Limb (tissue), 2 donors: Measurements from ENCODE around the gene ALK.
"Not testable (repeated sequence)": the region's sequence is repeated elsewhere in the genome, so short reads cannot be mapped to it uniquely, and the experiment has no call there.

Source experiments
- DNase-seq, 2 donors: peaks; one replicate each; pipeline ENCODE4 v3.0.0-alpha.2; 2016; ENCODE audit errors: extremely low spot score in 2 of 2

ALK gene

DNA sequence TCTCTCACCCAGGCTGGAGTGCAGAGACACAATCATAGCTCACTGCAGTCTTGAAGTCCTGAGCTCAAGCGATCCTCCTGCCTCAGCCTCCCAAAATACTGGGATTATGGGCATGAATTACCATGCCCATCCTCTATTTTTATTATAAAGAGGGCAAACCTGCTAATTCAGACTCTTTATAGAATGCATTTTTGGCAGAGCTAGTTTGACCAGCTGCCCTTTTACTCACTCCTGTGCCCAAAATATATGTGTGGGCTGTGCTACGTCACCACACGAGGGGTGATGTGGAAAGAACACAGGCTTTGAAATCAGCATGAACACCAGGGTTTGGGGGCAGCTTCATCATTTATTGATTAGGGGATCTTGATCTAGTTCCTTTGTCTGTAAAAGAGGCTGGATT is 668.4 kb downstream of the ALK start:
- no peak for DNase-seq

DNA sequence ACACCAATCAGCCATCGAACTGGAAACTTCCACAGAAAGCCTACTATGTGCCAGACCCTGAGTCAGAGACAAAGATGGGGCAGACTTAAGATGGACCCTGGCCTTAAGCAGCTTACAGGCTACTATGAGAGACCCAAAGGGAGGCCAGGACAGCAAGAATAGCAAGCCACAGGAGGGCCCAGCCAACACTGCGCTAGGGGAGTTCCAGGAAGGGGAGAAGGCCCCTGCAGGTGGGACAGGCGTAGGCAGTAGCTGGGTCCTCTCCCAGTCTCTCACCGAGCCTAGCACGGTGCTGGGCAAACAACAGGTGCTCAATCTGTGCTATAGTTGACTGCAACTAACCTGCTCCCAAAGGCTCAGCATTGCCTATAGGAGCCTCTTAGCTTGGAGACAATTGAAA is 670.0 kb downstream of the ALK start:
- DNase-seq: no peak

GRCh38 chr2:29250977-29251376 is 670.4 kb downstream of the ALK start:
- no peak for DNase-seq

- no peak for DNase-seq
Observed at GRCh38 chr2:29249666-29250253, 671.6 kb downstream of the ALK start.

GRCh38 chr2:29247336-29247914 is 674.0 kb downstream of the ALK start:
- DNase-seq: no peak

GRCh38 chr2:29246383-29247300 is 674.7 kb downstream of the ALK start:
- no peak for DNase-seq

DNA sequence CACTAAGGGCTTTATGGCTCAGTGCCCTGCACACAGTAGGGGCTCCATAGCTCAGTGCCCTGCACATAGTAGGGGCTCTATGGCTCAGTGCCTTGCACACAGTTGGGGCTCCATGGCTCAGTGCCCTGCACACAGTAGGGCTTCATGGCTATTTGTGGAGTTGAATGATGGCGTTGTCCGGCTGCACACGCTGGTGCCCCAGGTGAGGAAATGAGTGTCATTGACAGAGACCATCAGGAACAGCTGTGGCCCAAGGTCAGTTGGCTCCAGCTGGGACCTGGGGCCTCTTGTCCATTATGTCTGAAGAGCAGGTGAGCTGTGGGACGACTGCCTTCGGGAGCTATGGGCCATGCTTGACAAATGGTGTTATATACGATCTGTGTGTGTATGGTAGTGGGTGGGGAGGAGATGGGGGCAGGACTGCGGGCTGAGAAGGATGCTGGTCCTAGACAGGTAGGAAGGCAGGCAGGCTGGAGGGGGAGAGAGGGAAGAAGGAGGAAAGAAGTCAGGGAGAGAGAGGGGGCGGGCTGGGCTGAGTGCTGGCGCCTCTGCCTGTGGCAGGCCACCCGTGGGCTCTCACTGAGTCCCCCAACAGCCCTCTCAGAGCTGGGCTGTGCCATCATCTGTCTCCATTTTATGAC is 675.5 kb downstream of the ALK start:
- no peak for DNase-seq

- not testable (repeated sequence) for DNase-seq
Observed at GRCh38 chr2:29245035-29245741, 676.2 kb downstream of the ALK start.

GRCh38 chr2:29242621-29243375 is 678.6 kb downstream of the ALK start:
- no peak for DNase-seq

DNA sequence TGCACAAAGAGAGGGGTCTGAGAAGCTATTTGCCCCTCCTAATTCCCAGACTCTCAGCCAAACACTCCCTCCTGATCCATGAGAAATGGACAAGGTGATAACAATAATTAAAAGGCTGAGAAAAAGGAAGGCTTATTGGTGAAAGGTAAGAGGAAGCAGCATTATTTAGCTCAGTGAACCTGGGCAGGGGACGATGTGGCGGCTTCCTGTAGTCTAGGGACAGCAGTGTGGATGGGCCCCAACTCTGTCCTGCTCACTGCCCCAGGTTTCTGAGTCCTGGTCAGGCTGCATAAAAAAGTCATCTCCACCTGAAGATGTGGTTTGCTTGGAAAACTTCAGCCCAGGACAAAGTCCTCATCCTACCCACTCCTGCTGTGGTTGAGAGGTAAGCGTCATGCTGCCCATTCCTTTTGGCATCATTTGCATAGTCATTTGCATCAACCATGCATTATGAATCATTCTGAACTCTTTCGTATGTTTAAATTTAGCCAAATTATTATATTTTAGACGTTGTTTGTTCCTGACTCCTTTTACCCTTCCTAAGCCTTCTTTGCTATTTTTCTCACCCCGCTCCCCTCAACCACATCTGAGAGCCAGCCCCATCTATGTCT is 679.3 kb downstream of the ALK start:
- no peak for DNase-seq

GRCh38 chr2:29241341-29241740 is 680.0 kb downstream of the ALK start:
- no peak for DNase-seq

- no peak for DNase-seq
Observed at GRCh38 chr2:29240601-29241000, 680.8 kb downstream of the ALK start.

DNA sequence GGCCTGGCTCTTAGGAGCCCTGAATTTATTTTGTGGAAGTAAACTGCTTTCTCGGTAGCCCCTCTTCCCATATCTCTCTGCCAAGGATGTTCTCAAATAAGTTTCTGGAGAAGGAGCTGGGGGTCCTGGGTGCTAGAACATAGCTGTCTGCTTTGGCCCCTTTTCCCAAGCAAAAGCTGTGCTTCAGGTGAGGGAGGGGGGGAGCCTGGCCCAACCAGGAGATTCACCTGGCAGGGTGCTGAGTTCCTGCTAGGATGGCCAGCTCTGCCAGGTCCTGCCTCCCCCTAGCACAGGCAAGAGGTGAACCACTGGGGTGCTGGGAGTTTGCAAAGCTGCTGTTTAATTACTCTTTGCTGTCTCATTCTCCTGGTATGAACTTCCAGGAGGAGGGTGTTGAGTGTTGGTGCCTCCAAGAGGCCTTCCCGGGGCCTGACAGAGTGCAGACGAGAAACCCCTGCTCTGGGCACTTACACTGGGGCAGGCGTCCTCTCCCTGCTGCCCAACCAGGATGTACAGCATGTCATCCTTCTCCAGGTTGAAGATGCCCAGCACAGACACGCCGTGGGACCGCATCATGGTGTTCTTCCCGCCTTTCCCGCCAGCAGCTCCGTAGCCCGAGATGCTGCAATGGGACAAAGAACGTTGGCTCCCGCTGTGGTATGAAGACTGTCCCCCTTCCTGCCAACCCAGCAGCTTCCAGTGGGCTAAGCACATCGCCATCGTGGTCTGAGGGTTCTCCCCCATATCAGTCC is 682.0 kb downstream of the ALK start:
- DNase-seq: no peak

- DNase-seq: no peak
Observed at GRCh38 chr2:29238497-29238896, 682.9 kb downstream of the ALK start.

- DNase-seq: no peak
Observed at GRCh38 chr2:29236074-29236473, 685.3 kb downstream of the ALK start.

GRCh38 chr2:29235411-29235810 is 686.0 kb downstream of the ALK start:
- DNase-seq: no peak

- DNase-seq: no peak
Observed at GRCh38 chr2:29233428-29233827, 688.0 kb downstream of the ALK start.

DNA sequence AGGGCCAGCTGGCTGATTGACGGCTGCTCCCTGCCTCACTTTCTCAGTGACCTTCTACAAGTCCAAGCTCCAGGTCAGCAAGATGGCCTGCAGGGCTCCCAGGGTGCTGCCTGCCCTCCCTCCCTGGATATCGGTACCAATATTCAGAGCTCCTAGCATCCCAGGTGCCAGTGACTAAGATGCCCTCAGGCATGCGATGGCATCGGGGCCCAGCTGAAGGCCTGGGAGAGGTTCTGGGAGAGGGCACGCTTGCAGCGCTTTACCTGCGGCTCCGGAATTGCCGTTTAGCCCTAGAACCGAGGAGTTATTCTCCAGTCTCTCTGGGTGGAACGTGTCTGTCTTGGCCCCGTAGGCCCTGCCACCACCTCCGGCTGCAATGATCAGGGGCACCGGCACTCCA is 689.3 kb downstream of the ALK start:
- DNase-seq: no peak

DNA sequence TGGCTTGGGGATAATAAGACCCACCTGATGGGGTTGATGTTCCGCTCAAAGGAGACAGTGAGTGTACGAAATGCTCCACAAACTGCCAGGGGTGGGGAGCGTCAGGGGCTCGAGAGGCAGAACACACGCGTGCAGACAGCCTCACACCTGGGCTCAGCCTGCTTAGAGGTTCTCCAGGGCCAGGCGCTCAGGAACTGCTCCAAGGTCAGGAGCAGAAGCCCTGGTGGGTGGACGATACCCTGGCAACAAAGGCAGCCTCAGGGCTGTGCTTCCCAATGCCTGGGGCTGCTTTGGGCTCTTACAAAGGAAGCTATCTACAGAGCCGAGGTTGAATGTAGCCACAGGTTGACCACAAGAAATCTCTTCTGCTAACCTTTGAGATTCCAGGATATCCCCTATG is 691.7 kb downstream of the ALK start:
- DNase-seq: no peak

- DNase-seq: no peak
Observed at GRCh38 chr2:29228947-29229346, 692.4 kb downstream of the ALK start.
